HepG2 (cell line): ENCODE data around the gene PHYHIPL. TPM values are rescaled to one million over a fixed set of nuclear protein-coding genes. Genes with fewer than 3 reads are reported as not detected.

Source experiments
- ATAC-seq: fragments of 200-7000 bp; cut with Tn5 transposase; 3 replicates; pipeline ENCODE4 v1.9.1; 2020; ENCODE audit warnings: mild to moderate bottlenecking, moderate library complexity
- BruUV-seq: library from RNA; stranded (reverse); fragments of 400-500 nt; replicated peaks from 2 replicates; lab custom pipeline; 2021; lab: Mats Ljungman, UMichigan
- CTCF ChIA-PET: fragments of 300-600 bp; formaldehyde crosslinking; extraction: SDS; loops from one replicate; lab custom pipeline; 2021; ENCODE audit warnings: low total read pairs, inconsistent platforms, low intra/inter-chr PET ratio; lab: Yijun Ruan, JAX
- POLR2A ChIA-PET: fragments of 350-600 bp; sonication (Branson Sonifier 250); formaldehyde crosslinking; loops from one replicate; lab custom pipeline; 2020; ENCODE audit warnings: antibody characterized with exemption, inconsistent platforms; lab: Yijun Ruan, JAX
- DNase-seq: peaks from one replicate; pipeline ENCODE4 v3.0.0-alpha.2; 2015; ENCODE audit warnings: low spot score
- FAIRE-seq: peaks from 3 replicates; lab custom pipeline; 2011; peaks lifted over from hg19 to GRCh38; lab: Jason Lieb, UNC
- H2AFZ ChIP-seq: one replicate; pipeline ENCODE4 v1.6.1; 2011; ENCODE audit warnings: low read length, inconsistent platforms
- H3K27ac ChIP-seq: fragments of 300-600 bp; 3 replicates; pipeline ENCODE4 v1.8.0; 2011; ENCODE audit warnings: mixed run types, mild to moderate bottlenecking, mixed read lengths, low read length, inconsistent platforms; ENCODE audit not compliant: insufficient read depth; ENCODE audit errors: extremely low read length
- H3K27me3 ChIP-seq, 2 experiments: fragments of 200-600 bp in 1 of 2; 2 replicates in 1 of 2; 3 replicates in 1 of 2; pipeline versions ENCODE4 v1.6.0 to v1.8.0; 2011; ENCODE audit warnings: low read length in 2 of 2, mild to moderate bottlenecking in 2 of 2, moderate library complexity in 2 of 2, inconsistent platforms in 1 of 2; ENCODE audit not compliant: insufficient read depth in 2 of 2, control insufficient read depth in 1 of 2
- H3K36me3 ChIP-seq, 2 experiments: fragments of 200-600 bp in 1 of 2; replicated peaks in 1 of 2; 2 replicates in 1 of 2; 3 replicates in 1 of 2; pipeline versions ENCODE4 v1.5.1 to v1.8.0; 2011; ENCODE audit warnings: low read length in 2 of 2, inconsistent platforms in 1 of 2; ENCODE audit not compliant: insufficient read depth in 2 of 2, control insufficient read depth in 1 of 2
- H3K4me1 ChIP-seq: 2 replicates; pipeline ENCODE4 v1.5.1; 2012; ENCODE audit warnings: low read length, inconsistent platforms; ENCODE audit not compliant: insufficient read depth
- H3K4me2 ChIP-seq: 2 replicates; pipeline ENCODE4 v1.6.0; 2011; ENCODE audit warnings: low read depth, low read length, inconsistent platforms
- H3K4me3 ChIP-seq, 3 experiments: fragments of 200-600 bp in 1 of 3; sonication (generic), shearing (Covaris generic) in 1 of 3; replicated peaks in 1 of 3; 2 replicates each; pipeline ENCODE4 v1.5.1; 2011 to 2016; ENCODE audit warnings: low read length in 3 of 3, inconsistent platforms in 2 of 3, low read depth in 2 of 3, mild to moderate bottlenecking in 2 of 3, control low read depth in 1 of 3, mixed read lengths in 1 of 3; ENCODE audit not compliant: insufficient read depth in 1 of 3
- H3K79me2 ChIP-seq: one replicate; pipeline ENCODE4 v1.6.1; 2011; ENCODE audit warnings: low read length, inconsistent platforms; ENCODE audit not compliant: insufficient read depth
- H3K9ac ChIP-seq: 2 replicates; pipeline ENCODE4 v1.6.0; 2011; ENCODE audit warnings: mild to moderate bottlenecking, low read depth, low read length, inconsistent platforms; ENCODE audit not compliant: insufficient read depth
- H3K9me3 ChIP-seq: 2 replicates; pipeline ENCODE4 v1.5.1; 2012; ENCODE audit warnings: mild to moderate bottlenecking, low read length
- H4K20me1 ChIP-seq: 2 replicates; pipeline ENCODE4 v1.6.0; 2011; ENCODE audit warnings: inconsistent platforms, mild to moderate bottlenecking, low read length, moderate library complexity; ENCODE audit not compliant: insufficient read depth
- ARNT ChIP-seq: fragments of 450-650 bp; IDR thresholded peaks from 2 replicates; pipeline ENCODE4 v1.6.1; 2017
- BRCA1 ChIP-seq: sonication (generic); formaldehyde crosslinking; IDR thresholded peaks from 2 replicates; pipeline ENCODE4 v1.4.0; 2020; ENCODE audit warnings: missing genetic modification reagents
- CBFB ChIP-seq: sonication (generic); formaldehyde crosslinking; IDR thresholded peaks from 2 replicates; pipeline ENCODE4 v1.4.0; 2020; ENCODE audit warnings: missing genetic modification reagents
- EEA1 ChIP-seq: sonication (generic); formaldehyde crosslinking; IDR thresholded peaks from 2 replicates; pipeline ENCODE4 v1.5.1; 2020; ENCODE audit warnings: mild to moderate bottlenecking, missing genetic modification reagents, borderline replicate concordance
- GATA4 ChIP-seq: sonication (generic); IDR thresholded peaks from 2 replicates; pipeline ENCODE4 v1.6.1; 2016; ENCODE audit warnings: antibody characterized with exemption, low read depth, borderline replicate concordance
- MEF2D ChIP-seq: sonication (generic); formaldehyde crosslinking; IDR thresholded peaks from 2 replicates; pipeline ENCODE4 v1.5.1; 2020; ENCODE audit warnings: mild to moderate bottlenecking, missing genetic modification reagents
- ZNF44 ChIP-seq: sonication (generic); formaldehyde crosslinking; IDR thresholded peaks from 2 replicates; pipeline ENCODE4 v1.5.1; 2020; ENCODE audit warnings: mild to moderate bottlenecking, missing genetic modification reagents
- WGBS: methylation state at CpG from one replicate; pipeline ENCODE4 v1.1.6; 2017; ENCODE audit warnings: low lambda C conversion rate; 5-methylcytosine and 5-hydroxymethylcytosine counted together
- in situ Hi-C: cut with HindIII; loops from 2 replicates; pipeline ENCODE4 v1.10.0; 2017; ENCODE audit warnings: low pct_unique_long_range_greater_than_20kb; ENCODE audit not compliant: extremely low pct_ligation_motif_present
- intact Hi-C: fragments of 100-400 bp; cut with micrococcal nuclease; formaldehyde crosslinking; loops from one replicate; pipeline ENCODE4 v1.10.0; 2022; ENCODE audit not compliant: unreplicated experiment
- polyA plus RNA-seq, 8 experiments: library from polyadenylated mRNA; depleted of rRNA in 3 of 8; stranded (reverse) in 7 of 8; unstranded in 1 of 8; fragments of >200 nt; fragmentation: Illumina TruSeq in 4 of 8; extraction: Trizol in 4 of 8; gene quantifications; 2 replicates each; pipeline versions ENCODE4 v1.2.1 to v1.2.3, GENCODE V29; 2011 to 2016; ENCODE audit warnings: low read depth in 4 of 8, missing spikeins in 1 of 8, mixed read lengths in 1 of 8; ENCODE audit not compliant: insufficient read depth in 1 of 8
- total RNA-seq, 5 experiments: library from RNA; depleted of rRNA; stranded (reverse); fragments of >200 nt; fragmentation: Illumina TruSeq; extraction: Trizol; gene quantifications; 2 replicates each; pipeline ENCODE4 v1.2.3, GENCODE V29; 2016; ENCODE audit warnings: low read depth in 1 of 5
- TF ChIP-seq, protein P1 (sequence below): sonication (generic); formaldehyde crosslinking; IDR thresholded peaks from 2 replicates; pipeline ENCODE4 v1.4.0; 2020; ENCODE audit warnings: missing genetic modification reagents, low read depth, mild to moderate bottlenecking, borderline replicate concordance

Gene PHYHIPL
- total and polyA plus RNA-seq, 2 of the 13 experiments (the other 11 are each of a cell fraction or from before 2014, with no cell fraction given), result 40.6 to 78.5 TPM

DNA sequence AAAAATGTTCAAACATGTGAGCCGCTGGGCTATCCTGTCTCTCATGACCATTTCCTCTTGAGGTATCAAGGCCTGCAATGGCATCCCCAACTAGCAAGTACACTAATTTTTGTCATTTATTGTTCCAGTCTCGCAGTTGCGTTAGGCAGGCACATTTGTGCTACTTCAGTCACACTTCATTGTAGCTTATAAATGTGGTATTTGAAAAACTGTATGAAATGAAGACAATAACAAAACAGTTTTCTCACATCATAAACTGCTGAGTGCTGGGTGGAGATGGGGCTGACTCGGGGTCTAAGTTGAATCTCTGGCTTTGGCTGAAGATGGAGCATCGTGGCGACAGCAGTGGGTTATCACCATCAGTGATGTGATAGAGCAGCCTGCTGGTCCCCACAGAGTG lies 93.2 kb downstream of the PHYHIPL start:
- ChIA-PET CTCF (no interaction called here), POLR2A (no interaction called here)
- H3K9ac ChIP-seq, result no peak overlapping the region
- in situ Hi-C loops (no loop called here), intact Hi-C loops (no loop called here)
- 92% methylated on average over 6 of the region's 6 CpGs for WGBS
- no peaks in the 10 kb centered on the region for H3K9me3 ChIP-seq
- no peaks in the 10 kb centered on the region for H3K4me1 ChIP-seq
- no peak overlapping the region for H3K4me3 ChIP-seq
- no peak overlapping the region for H3K27ac ChIP-seq
- H4K20me1 ChIP-seq, result no peaks in the 10 kb centered on the region
- DNase-seq (no peak), ATAC-seq (no peak), FAIRE-seq (no peak)
- H3K4me2 ChIP-seq, result no peak overlapping the region
- H3K79me2 ChIP-seq, result no peaks in the 10 kb centered on the region
- TF ChIP-seq, protein P1, sequence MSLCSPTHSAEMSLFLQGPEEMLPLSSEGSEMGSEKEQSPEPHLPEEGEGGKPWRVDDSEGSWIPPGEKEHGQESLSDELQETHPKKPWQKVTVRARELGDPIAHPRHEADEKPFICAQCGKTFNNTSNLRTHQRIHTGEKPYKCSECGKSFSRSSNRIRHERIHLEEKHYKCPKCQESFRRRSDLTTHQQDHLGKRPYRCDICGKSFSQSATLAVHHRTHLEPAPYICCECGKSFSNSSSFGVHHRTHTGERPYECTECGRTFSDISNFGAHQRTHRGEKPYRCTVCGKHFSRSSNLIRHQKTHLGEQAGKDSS, result no peak
- TF ChIP-seq EEA1 (CRISPR knock-in tag), result no peak
- TF ChIP-seq BRCA1 (CRISPR knock-in tag), result no peak
- no peak for TF ChIP-seq ZNF44 (CRISPR knock-in tag)
- TF ChIP-seq ARNT, result no peak
- no peak overlapping the region for H2AFZ ChIP-seq
- no TSS peak for BruUV-seq
- H3K27me3 ChIP-seq, result no peaks in the 10 kb centered on the region
- H3K36me3 ChIP-seq, result no peaks in the 10 kb centered on the region

DNA sequence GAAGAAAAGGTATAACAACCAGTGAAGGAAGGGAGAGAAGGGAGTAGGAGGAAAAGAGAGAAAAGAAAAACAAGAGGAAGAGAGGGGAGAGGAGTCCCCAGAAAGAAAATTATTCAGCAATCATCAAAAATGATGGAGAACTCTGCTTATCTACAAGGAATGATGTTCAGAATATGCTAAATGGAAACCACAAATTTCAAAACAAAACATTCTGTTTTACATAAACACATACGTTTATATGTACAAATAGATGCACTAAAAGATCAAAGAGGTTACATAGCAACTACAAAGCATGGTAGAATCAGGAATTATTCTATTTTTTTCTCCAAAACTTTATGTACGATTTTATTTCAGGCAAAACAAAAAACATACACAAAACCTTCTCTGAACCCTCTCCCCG lies 94.0 kb downstream of the PHYHIPL start:
- Histone ChIP-seq H3K9ac (no peak overlapping the region), H3K9me3 (no peaks in the 10 kb centered on the region), H3K4me3 (no peak overlapping the region), H3K4me2 (no peak overlapping the region), H3K27ac (no peak overlapping the region), H3K36me3 (no peaks in the 10 kb centered on the region)
- CTCF ChIA-PET, result no interaction called here
- WGBS, result 91% methylated on average over 3 of the region's 3 CpGs
- no peak for ATAC-seq
- TF ChIP-seq CBFB (CRISPR knock-in tag) (no peak), MEF2D (CRISPR knock-in tag) (no peak), GATA4 (no peak)
- TF ChIP-seq, all 625 proteins: peak for 0
- no peak for DNase-seq
- POLR2A ChIA-PET, result no interaction called here
- intact Hi-C loops, result no loop called here
- Histone ChIP-seq H3K79me2 (no peaks in the 10 kb centered on the region), H2AFZ (no peak overlapping the region), H3K4me1 (no peaks in the 10 kb centered on the region), H4K20me1 (no peaks in the 10 kb centered on the region), H3K27me3 (no peaks in the 10 kb centered on the region)
- in situ Hi-C loops, result no loop called here
- no peak for FAIRE-seq
- no TSS peak for BruUV-seq
